HCT116 (cell line): Measurements from ENCODE around the gene IPP. TPM values are rescaled to one million over a fixed set of nuclear protein-coding genes. Genes with fewer than 3 reads are reported as not detected.

Experiments used
- ATAC-seq: fragments of 200-7000 bp; cut with Tn5 transposase; 2 replicates; pipeline ENCODE4 v1.9.1; 2020; ENCODE audit warnings: mild to moderate bottlenecking, moderate library complexity
- BruUV-seq: library from RNA; stranded (reverse); fragments of 400-500 nt; replicated peaks from 2 replicates; lab custom pipeline; 2021; lab: Mats Ljungman, UMichigan
- CTCF ChIA-PET: fragments of 300-600 bp; sonication (Branson Sonifier 250); formaldehyde crosslinking; loops from one replicate; lab custom pipeline; 2021; ENCODE audit warnings: antibody characterized with exemption; lab: Charles Lee
- POLR2A ChIA-PET: fragments of 300-600, 350-600 bp; sonication (Branson Sonifier 250); formaldehyde crosslinking; loops from one replicate; lab custom pipeline; 2021; ENCODE audit warnings: antibody characterized with exemption; lab: Charles Lee
- RAD21 ChIA-PET, 2 experiments: fragments of 300-600 bp; sonication (Branson Sonifier 250); formaldehyde crosslinking; loops; one replicate each; lab custom pipeline; 2023; ENCODE audit warnings: low total read pairs in 2 of 2; ENCODE audit not compliant: uncharacterized antibody in 2 of 2, unreplicated experiment in 2 of 2, low non-redundant PET in 1 of 2; lab: Charles Lee
- DNase-seq: peaks from one replicate; pipeline ENCODE4 v3.0.0-alpha.2; 2010; ENCODE audit warnings: low read depth, low spot score
- H2AFZ ChIP-seq: fragments of 200-600 bp; shearing (Covaris generic), sonication (generic); 2 replicates; pipeline ENCODE4 v1.6.1; 2017; ENCODE audit warnings: low read depth, mixed run types, mixed read lengths, antibody characterized with exemption, low read length; ENCODE audit not compliant: poor library complexity, severe bottlenecking
- H3K27ac ChIP-seq: 2 replicates; pipeline ENCODE4 v1.5.1; 2012; ENCODE audit warnings: low read depth, low read length
- H3K27me3 ChIP-seq: fragments of 200-600 bp; sonication (generic); 2 replicates; pipeline ENCODE4 v1.6.1; 2016; ENCODE audit warnings: mixed run types, low read length, mixed read lengths; ENCODE audit not compliant: insufficient read depth
- H3K36me3 ChIP-seq, 2 experiments: fragments of 200-500 bp in 1 of 2; fragments of 200-600 bp in 1 of 2; sonication (Bioruptor generic) in 1 of 2; sonication (generic) in 1 of 2; 2 replicates each; pipeline versions ENCODE4 v1.5.1 to v1.6.1; 2014 to 2016; ENCODE audit warnings: low read length in 2 of 2, inconsistent platforms in 1 of 2, mixed read lengths in 1 of 2, mixed run types in 1 of 2; ENCODE audit not compliant: insufficient read depth in 2 of 2, control insufficient read depth in 1 of 2
- H3K4me1 ChIP-seq, 2 experiments: fragments of 200-600 bp in 1 of 2; sonication (generic) in 1 of 2; 2 replicates each; pipeline versions ENCODE4 v1.5.1 to v1.6.1; 2012 to 2017; ENCODE audit warnings: low read length in 2 of 2, inconsistent platforms in 1 of 2, mild to moderate bottlenecking in 1 of 2, mixed read lengths in 1 of 2, mixed run types in 1 of 2, moderate library complexity in 1 of 2; ENCODE audit not compliant: insufficient read depth in 2 of 2, control insufficient read depth in 1 of 2
- H3K4me2 ChIP-seq: fragments of 200-600 bp; sonication (generic); 2 replicates; pipeline ENCODE4 v1.6.1; 2017; ENCODE audit warnings: mixed run types, low read length, mixed read lengths
- H3K4me3 ChIP-seq, 2 experiments: fragments of 200-600 bp in 1 of 2; sonication (generic) in 1 of 2; replicated peaks in 1 of 2; 2 replicates each; pipeline ENCODE4 v1.5.1; 2011 to 2016; ENCODE audit warnings: low read length in 2 of 2, control low read depth in 1 of 2, low read depth in 1 of 2, mild to moderate bottlenecking in 1 of 2, mixed read lengths in 1 of 2, mixed run types in 1 of 2
- H3K79me2 ChIP-seq: fragments of 200-600 bp; sonication (generic); 2 replicates; pipeline ENCODE4 v1.6.1; 2017; ENCODE audit warnings: mild to moderate bottlenecking, mixed run types, low read length, moderate library complexity, mixed read lengths; ENCODE audit not compliant: insufficient read depth
- H3K9ac ChIP-seq: fragments of 200-600 bp; sonication (generic); 2 replicates; pipeline ENCODE4 v1.6.1; 2016; ENCODE audit warnings: low read length, mixed read lengths
- H3K9me2 ChIP-seq: fragments of 200-600 bp; sonication (generic), shearing (Covaris generic); 2 replicates; pipeline ENCODE4 v1.6.1; 2017; ENCODE audit warnings: mixed run types, mild to moderate bottlenecking, moderate library complexity; ENCODE audit not compliant: insufficient read depth
- H3K9me3 ChIP-seq, 2 experiments: fragments of 200-500 bp in 1 of 2; fragments of 200-600 bp in 1 of 2; sonication (Bioruptor generic) in 1 of 2; sonication (generic) in 1 of 2; 2 replicates each; pipeline ENCODE4 v1.6.1; 2014 to 2017; ENCODE audit warnings: low read length in 2 of 2, mixed read lengths in 2 of 2, inconsistent platforms in 1 of 2, low read depth in 1 of 2, mild to moderate bottlenecking in 1 of 2, mixed run types in 1 of 2, moderate library complexity in 1 of 2; ENCODE audit not compliant: control insufficient read depth in 1 of 2, insufficient read depth in 1 of 2
- H4K20me1 ChIP-seq: fragments of 200-600 bp; sonication (generic), shearing (Covaris generic); 2 replicates; pipeline ENCODE4 v1.6.1; 2017; ENCODE audit warnings: mixed run types, mild to moderate bottlenecking, moderate library complexity; ENCODE audit not compliant: insufficient read depth
- ATF3 ChIP-seq: IDR thresholded peaks from 2 replicates; pipeline ENCODE4 v1.6.1; 2012
- CEBPB ChIP-seq: IDR thresholded peaks from 2 replicates; pipeline ENCODE4 v1.6.1; 2012; ENCODE audit warnings: low read depth
- POLR2A ChIP-seq: IDR thresholded peaks from 2 replicates; pipeline ENCODE4 v1.7.0; 2011; ENCODE audit warnings: borderline replicate concordance; ENCODE audit not compliant: insufficient read depth, insufficient read length; ENCODE audit errors: extremely low read depth
- POLR2AphosphoS5 ChIP-seq: IDR thresholded peaks from 2 replicates; pipeline ENCODE4 v1.6.1; 2011; ENCODE audit warnings: mild to moderate bottlenecking, low read depth, low read length, moderate library complexity
- RAD21 ChIP-seq: IDR thresholded peaks from 2 replicates; pipeline ENCODE4 v1.6.1; 2012; ENCODE audit warnings: low read depth, mild to moderate bottlenecking
- REST ChIP-seq: IDR thresholded peaks from 2 replicates; pipeline ENCODE4 v1.6.1; 2012; ENCODE audit warnings: low read depth
- SP1 ChIP-seq: IDR thresholded peaks from 2 replicates; pipeline ENCODE4 v1.6.1; 2012; ENCODE audit warnings: low read depth
- SRF ChIP-seq: IDR thresholded peaks from 2 replicates; pipeline ENCODE4 v1.6.1; 2012; ENCODE audit warnings: low read depth
- intact Hi-C: fragments of 100-400 bp; cut with micrococcal nuclease; formaldehyde crosslinking; loops from 2 replicates; pipeline ENCODE4 v1.10.0; 2022
- total RNA-seq: library from RNA; stranded (reverse); gene quantifications from one replicate; pipeline ENCODE4 v1.2.1, GENCODE V29; 2021; ENCODE audit not compliant: unreplicated experiment

IPP gene
- total RNA-seq, 1 experiment from 2014 or later: 13.8 TPM

GRCh38 chr1:45785583-45785982, 35.1 kb upstream of the IPP start:
- ChIA-PET POLR2A (no interaction called here), CTCF (no interaction called here), RAD21 (no interaction called here)
- H3K9ac ChIP-seq: no peak overlapping the region
- H3K79me2 ChIP-seq: no peaks in the 10 kb centered on the region
- ATAC-seq: no peak
- no peak overlapping the region for H3K4me3 ChIP-seq
- no peak overlapping the region for H2AFZ ChIP-seq
- no peaks in the 10 kb centered on the region for H3K9me2 ChIP-seq
- no peaks in the 10 kb centered on the region for H3K4me1 ChIP-seq
- no peaks in the 10 kb centered on the region for H3K27me3 ChIP-seq
- intact Hi-C loops: no loop called here
- no peaks in the 10 kb centered on the region for H3K36me3 ChIP-seq
- BruUV-seq: no TSS peak
- no peaks in the 10 kb centered on the region for H4K20me1 ChIP-seq
- DNase-seq: no peak
- H3K4me2 ChIP-seq: no peak overlapping the region
- TF ChIP-seq CEBPB (no peak), ATF3 (no peak), POLR2A (no peak), POLR2AphosphoS5 (no peak), REST (no peak), SP1 (no peak), RAD21 (no peak), SRF (no peak)
- H3K27ac ChIP-seq: no peak overlapping the region
- H3K9me3 ChIP-seq: no peaks in the 10 kb centered on the region
